ENCODE data around the gene TCOF1.

Gene TCOF1

DNA sequence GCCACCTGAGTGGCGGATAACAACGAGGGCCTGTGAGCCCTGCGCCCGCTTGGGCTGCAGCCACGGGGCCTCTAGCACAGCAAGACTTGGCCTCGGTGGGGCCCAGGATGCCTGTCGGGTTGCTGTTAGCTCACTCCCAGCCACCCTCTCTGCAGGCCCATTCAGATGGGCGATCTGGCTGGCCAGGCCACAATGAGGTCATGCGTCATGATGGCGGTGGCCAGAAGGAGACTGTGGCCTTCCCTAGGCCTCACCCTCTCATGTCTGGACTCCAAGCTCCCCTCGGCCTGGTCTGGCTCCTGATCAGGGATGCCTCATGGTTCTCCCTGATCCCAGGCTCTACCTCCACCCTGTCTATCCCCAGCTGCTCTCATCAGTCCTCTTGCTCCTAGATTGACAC lies 19.0 kb upstream of the TCOF1 start:
- no peaks in the 10 kb centered on the region for H3K9me2 ChIP-seq (ENCODE audit: low read depth, low read length)
- no peaks in the 10 kb centered on the region for H3K79me2 ChIP-seq (ENCODE audit: insufficient read depth, low read length)
- H4K20me1 ChIP-seq (ENCODE audit: insufficient read depth, low read length) = no peaks in the 10 kb centered on the region
- no peak overlapping the region for H3K27ac ChIP-seq (ENCODE audit: low read depth, low read length, poor library complexity, severe bottlenecking)
- H3K4me3 ChIP-seq (ENCODE audit: low read depth, low read length, poor library complexity, severe bottlenecking) = no peak overlapping the region
- H3K4me1 ChIP-seq (ENCODE audit: insufficient read depth, low read length, severe bottlenecking) = no peaks in the 10 kb centered on the region
- H2AFZ ChIP-seq (ENCODE audit: low read length) = no peak overlapping the region
- H3K4me2 ChIP-seq (ENCODE audit: low read length) = no peak overlapping the region
- H3K9me3 ChIP-seq (ENCODE audit: low read length) = no peaks in the 10 kb centered on the region
- no peak for TF ChIP-seq EZH2 (IDR thresholded peaks at IDR 0.05; ENCODE audit: borderline replicate concordance, low read length)
- TF ChIP-seq, protein P1, sequence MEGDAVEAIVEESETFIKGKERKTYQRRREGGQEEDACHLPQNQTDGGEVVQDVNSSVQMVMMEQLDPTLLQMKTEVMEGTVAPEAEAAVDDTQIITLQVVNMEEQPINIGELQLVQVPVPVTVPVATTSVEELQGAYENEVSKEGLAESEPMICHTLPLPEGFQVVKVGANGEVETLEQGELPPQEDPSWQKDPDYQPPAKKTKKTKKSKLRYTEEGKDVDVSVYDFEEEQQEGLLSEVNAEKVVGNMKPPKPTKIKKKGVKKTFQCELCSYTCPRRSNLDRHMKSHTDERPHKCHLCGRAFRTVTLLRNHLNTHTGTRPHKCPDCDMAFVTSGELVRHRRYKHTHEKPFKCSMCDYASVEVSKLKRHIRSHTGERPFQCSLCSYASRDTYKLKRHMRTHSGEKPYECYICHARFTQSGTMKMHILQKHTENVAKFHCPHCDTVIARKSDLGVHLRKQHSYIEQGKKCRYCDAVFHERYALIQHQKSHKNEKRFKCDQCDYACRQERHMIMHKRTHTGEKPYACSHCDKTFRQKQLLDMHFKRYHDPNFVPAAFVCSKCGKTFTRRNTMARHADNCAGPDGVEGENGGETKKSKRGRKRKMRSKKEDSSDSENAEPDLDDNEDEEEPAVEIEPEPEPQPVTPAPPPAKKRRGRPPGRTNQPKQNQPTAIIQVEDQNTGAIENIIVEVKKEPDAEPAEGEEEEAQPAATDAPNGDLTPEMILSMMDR (IDR thresholded peaks at IDR 0.05; ENCODE audit: low read length) = no peak
- H3F3A ChIP-seq (ENCODE audit: insufficient read depth, low read length) = no peaks in the 10 kb centered on the region
- H3K36me3 ChIP-seq (ENCODE audit: insufficient read depth, low read length) = no peaks in the 10 kb centered on the region
- H3K9ac ChIP-seq (ENCODE audit: low read length) = no peak overlapping the region
- H3K27me3 ChIP-seq (ENCODE audit: insufficient read depth, low read length) = no peaks in the 10 kb centered on the region; the same call in 1 of the 2 replicates

DNA sequence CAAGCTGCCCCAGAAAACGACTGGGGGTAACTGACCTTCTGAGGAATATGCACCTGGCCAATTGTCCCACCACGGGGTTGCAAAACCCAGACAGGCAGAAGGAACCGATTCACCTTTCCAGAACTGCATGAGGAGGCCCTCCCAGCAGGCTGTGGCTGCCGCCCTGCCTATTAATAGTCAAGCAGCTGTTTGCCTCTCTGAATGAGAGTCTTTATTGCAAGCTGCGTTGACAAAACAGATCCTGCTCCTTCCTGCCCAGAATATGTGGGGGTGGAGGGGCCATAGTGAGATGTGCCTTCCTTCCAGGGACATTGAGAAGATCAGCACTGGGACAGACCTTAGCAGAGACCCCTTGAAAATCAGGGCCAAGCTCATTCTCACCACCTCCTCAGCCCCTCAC lies 18.3 kb upstream of the TCOF1 start:
- TF ChIP-seq, protein P1 (IDR thresholded peaks at IDR 0.05; ENCODE audit: low read length) = no peak
- TF ChIP-seq EZH2 (IDR thresholded peaks at IDR 0.05; ENCODE audit: borderline replicate concordance, low read length) = no peak
- no peaks in the 10 kb centered on the region for H3K9me2 ChIP-seq (ENCODE audit: low read depth, low read length)
- no peaks in the 10 kb centered on the region; the same call in 1 of the 2 replicates for H3K27me3 ChIP-seq (ENCODE audit: insufficient read depth, low read length)
- H3K4me3 ChIP-seq (ENCODE audit: low read depth, low read length, poor library complexity, severe bottlenecking) = no peak overlapping the region
- no peaks in the 10 kb centered on the region for H3K79me2 ChIP-seq (ENCODE audit: insufficient read depth, low read length)
- no peaks in the 10 kb centered on the region for H3F3A ChIP-seq (ENCODE audit: insufficient read depth, low read length)
- H3K9ac ChIP-seq (ENCODE audit: low read length) = no peak overlapping the region
- no peak overlapping the region for H2AFZ ChIP-seq (ENCODE audit: low read length)
- no peak overlapping the region for H3K4me2 ChIP-seq (ENCODE audit: low read length)
- H4K20me1 ChIP-seq (ENCODE audit: insufficient read depth, low read length) = no peaks in the 10 kb centered on the region
- no peaks in the 10 kb centered on the region for H3K4me1 ChIP-seq (ENCODE audit: insufficient read depth, low read length, severe bottlenecking)
- no peaks in the 10 kb centered on the region for H3K36me3 ChIP-seq (ENCODE audit: insufficient read depth, low read length)
- no peaks in the 10 kb centered on the region for H3K9me3 ChIP-seq (ENCODE audit: low read length)
- H3K27ac ChIP-seq (ENCODE audit: low read depth, low read length, poor library complexity, severe bottlenecking) = no peak overlapping the region

DNA sequence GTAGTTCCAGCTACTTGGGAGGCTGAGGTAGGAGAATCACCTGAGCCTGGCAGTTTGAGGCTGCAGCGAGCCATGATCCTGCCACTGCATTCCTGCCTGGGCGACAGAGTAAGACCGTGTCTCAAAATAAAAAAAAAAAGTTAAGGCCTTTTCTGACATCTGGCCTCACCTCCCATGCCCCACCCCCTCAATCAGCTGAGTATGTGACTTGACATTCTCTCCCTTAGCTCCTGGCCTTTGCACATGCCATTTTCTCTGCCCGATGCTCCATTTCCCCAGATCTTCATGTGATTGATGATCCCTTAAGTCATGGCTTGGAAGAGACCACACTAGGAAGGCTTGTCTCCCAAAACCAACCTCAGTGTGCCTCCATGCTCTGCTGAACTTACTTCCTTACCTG lies 17.7 kb upstream of the TCOF1 start:
- Histone ChIP-seq H4K20me1 (ENCODE audit: insufficient read depth, low read length) (no peaks in the 10 kb centered on the region), H3K4me3 (ENCODE audit: low read depth, low read length, poor library complexity, severe bottlenecking) (no peak overlapping the region), H3K9me3 (ENCODE audit: low read length) (no peaks in the 10 kb centered on the region), H3K4me2 (ENCODE audit: low read length) (no peak overlapping the region), H2AFZ (ENCODE audit: low read length) (no peak overlapping the region), H3K27me3 (ENCODE audit: insufficient read depth, low read length) (no peaks in the 10 kb centered on the region; the same call in 1 of the 2 replicates), H3K79me2 (ENCODE audit: insufficient read depth, low read length) (no peaks in the 10 kb centered on the region), H3F3A (ENCODE audit: insufficient read depth, low read length) (no peaks in the 10 kb centered on the region), H3K36me3 (ENCODE audit: insufficient read depth, low read length) (no peaks in the 10 kb centered on the region), H3K27ac (ENCODE audit: low read depth, low read length, poor library complexity, severe bottlenecking) (no peak overlapping the region), H3K9ac (ENCODE audit: low read length) (no peak overlapping the region), H3K9me2 (ENCODE audit: low read depth, low read length) (no peaks in the 10 kb centered on the region), H3K4me1 (ENCODE audit: insufficient read depth, low read length, severe bottlenecking) (no peaks in the 10 kb centered on the region)
- TF ChIP-seq, protein P1 (IDR thresholded peaks at IDR 0.05; ENCODE audit: low read length) = no peak
- TF ChIP-seq EZH2 (IDR thresholded peaks at IDR 0.05; ENCODE audit: borderline replicate concordance, low read length) = no peak

Data from OCI-LY1 (cell line).